Keratinocyte (primary cell): Measurements from ENCODE around the gene TTC31. TPM values are rescaled to one million over a fixed set of nuclear protein-coding genes. Genes with fewer than 3 reads are reported as not detected.
A peak's percentile ranks its signal among the peaks of the same experiment; 100 is the strongest.

Experiments
- DNase-seq: peaks from one replicate; pipeline ENCODE4 v3.0.0-alpha.2; 2011; ENCODE audit warnings: low read depth, missing footprints, low spot score
- FAIRE-seq: peaks from 2 replicates; lab custom pipeline; 2011; peaks lifted over from hg19 to GRCh38; lab: Jason Lieb, UNC
- H2AFZ ChIP-seq: 2 replicates; pipeline ENCODE4 v1.6.0; 2012; ENCODE audit warnings: low read length, control low read depth, inconsistent platforms; ENCODE audit not compliant: control insufficient read depth
- H3K27ac ChIP-seq: 2 replicates; pipeline ENCODE4 v1.5.1; 2011; ENCODE audit warnings: low read length; ENCODE audit not compliant: control insufficient read depth, insufficient read depth
- H3K27me3 ChIP-seq: 3 replicates; pipeline ENCODE4 v1.6.0; 2011; ENCODE audit warnings: low read length; ENCODE audit not compliant: control insufficient read depth, insufficient read depth; ENCODE audit errors: extremely low read depth
- H3K36me3 ChIP-seq, 2 experiments: 2 replicates in 1 of 2; 3 replicates in 1 of 2; pipeline ENCODE4 v1.5.1; 2011; ENCODE audit warnings: low read length in 2 of 2, mild to moderate bottlenecking in 1 of 2; ENCODE audit not compliant: control insufficient read depth in 2 of 2, insufficient read depth in 2 of 2; ENCODE audit errors: extremely low read depth in 1 of 2
- H3K4me1 ChIP-seq: 3 replicates; pipeline ENCODE4 v1.5.1; 2011; ENCODE audit warnings: low read length; ENCODE audit not compliant: control insufficient read depth, insufficient read depth; ENCODE audit errors: extremely low read depth
- H3K4me2 ChIP-seq: 3 replicates; pipeline ENCODE4 v1.6.0; 2011; ENCODE audit warnings: low read depth, low read length; ENCODE audit not compliant: control insufficient read depth, insufficient read depth; ENCODE audit errors: extremely low read depth
- H3K4me3 ChIP-seq, 3 experiments: fragments of 200-600 bp in 1 of 3; sonication (generic) in 1 of 3; 2 replicates in 2 of 3; 3 replicates in 1 of 3; pipeline ENCODE4 v1.5.1; 2011 to 2016; ENCODE audit warnings: low read length in 3 of 3, mild to moderate bottlenecking in 3 of 3, control low read depth in 2 of 3, inconsistent platforms in 1 of 3, low read depth in 1 of 3, mixed read lengths in 1 of 3, mixed run types in 1 of 3, moderate library complexity in 1 of 3; ENCODE audit not compliant: control insufficient read depth in 2 of 3, insufficient read depth in 2 of 3; ENCODE audit errors: extremely low read depth in 1 of 3
- H3K79me2 ChIP-seq: 2 replicates; pipeline ENCODE4 v1.6.0; 2012; ENCODE audit warnings: low read length; ENCODE audit not compliant: control insufficient read depth, insufficient read depth
- H3K9ac ChIP-seq: 3 replicates; pipeline ENCODE4 v1.6.0; 2011; ENCODE audit warnings: low read length; ENCODE audit not compliant: control insufficient read depth, insufficient read depth; ENCODE audit errors: extremely low read depth
- H3K9me1 ChIP-seq: 3 replicates; pipeline ENCODE4 v1.6.0; 2011; ENCODE audit warnings: low read length; ENCODE audit not compliant: control insufficient read depth, insufficient read depth; ENCODE audit errors: extremely low read depth
- H3K9me3 ChIP-seq: 2 replicates; pipeline ENCODE4 v1.5.1; 2012; ENCODE audit warnings: low read depth, low read length; ENCODE audit not compliant: control insufficient read depth
- H4K20me1 ChIP-seq: 3 replicates; pipeline ENCODE4 v1.6.0; 2011; ENCODE audit warnings: low read length; ENCODE audit not compliant: control insufficient read depth, insufficient read depth; ENCODE audit errors: extremely low read depth
- EZH2 ChIP-seq: IDR thresholded peaks from one replicate; pipeline ENCODE4 v1.6.1; 2012; ENCODE audit warnings: inconsistent platforms, mild to moderate bottlenecking, low read length, moderate library complexity
- dilution Hi-C: fragments of 300-500 bp; cut with MboI; formaldehyde crosslinking; loops from one replicate; pipeline ENCODE4 v1.7.0; 2020; ENCODE audit warnings: low sequenced_read_pairs; ENCODE audit not compliant: extremely low pct_ligation_motif_present
- polyA plus RNA-seq, 5 experiments: library from polyadenylated mRNA; depleted of rRNA in 3 of 5; stranded (reverse) in 3 of 5; stranded (forward) in 1 of 5; unstranded in 1 of 5; fragments of >200 nt; gene quantifications; 1 replicate in 1 of 5; 2 replicates in 3 of 5; 3 replicates in 1 of 5; pipeline versions ENCODE4 v1.2.1 to v1.2.3, GENCODE V29; 2011 to 2012; ENCODE audit warnings: missing spikeins in 2 of 5, low read depth in 1 of 5, low replicate concordance in 1 of 5
- TF ChIP-seq, protein P1 (sequence below), 3 experiments: IDR thresholded peaks in 1 of 3; conservative IDR thresholded peaks in 1 of 3; optimal IDR thresholded peaks in 1 of 3; 2 replicates in 2 of 3; 3 replicates in 1 of 3; pipeline versions ENCODE3 to v1.5.1; 2011; ENCODE audit warnings: low read length in 3 of 3, mild to moderate bottlenecking in 3 of 3, moderate library complexity in 2 of 3, control low read depth in 1 of 3, inconsistent platforms in 1 of 3; ENCODE audit not compliant: insufficient read depth in 2 of 3; ENCODE audit errors: extremely low read depth in 1 of 3

The TTC31 gene
- polyA plus RNA-seq, 1 donor (not counting 4 experiments of a cell fraction or from before 2014, with no cell fraction given), result 16.8 TPM

DNA sequence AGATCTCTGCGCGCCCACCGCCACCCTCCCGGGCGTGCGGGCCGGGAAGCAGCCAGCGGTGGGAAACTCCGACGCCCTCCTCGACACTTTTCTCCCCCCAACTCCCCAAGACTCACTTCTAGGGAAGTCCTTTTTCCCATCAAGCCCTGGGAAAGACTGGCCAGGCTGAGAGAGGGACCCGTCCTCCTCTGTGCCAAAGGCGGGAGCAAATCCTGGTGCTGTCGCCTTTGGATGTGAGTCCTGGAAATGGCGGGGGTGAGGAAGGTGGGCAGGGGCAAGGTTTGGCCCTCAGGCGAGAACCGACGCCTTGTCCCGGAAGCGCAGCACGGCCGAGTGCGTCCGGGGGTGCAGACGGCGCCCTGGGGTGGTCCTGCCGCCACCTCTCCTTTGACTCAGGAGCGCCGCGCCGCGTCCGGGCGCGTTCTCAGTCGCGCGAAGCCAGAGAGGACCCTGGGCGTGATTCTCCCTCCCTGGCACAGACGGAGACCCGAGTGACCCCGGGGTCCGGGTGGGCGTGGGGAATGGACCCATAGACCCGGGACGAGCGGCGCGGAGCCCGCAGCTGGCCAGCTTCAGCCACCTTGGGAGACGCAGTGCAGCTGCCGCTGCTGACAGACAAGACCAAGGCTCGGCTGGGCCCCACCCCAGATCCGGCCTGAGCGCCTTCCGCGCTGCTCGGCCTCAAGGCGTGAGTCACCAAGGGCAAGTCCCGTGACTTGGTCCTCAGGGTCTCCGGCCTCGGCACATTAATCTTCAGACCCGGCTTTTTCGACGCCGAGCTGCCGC lies 20.0 kb downstream of the TTC31 start:
- no peak for DNase-seq
- TF ChIP-seq, protein P1, sequence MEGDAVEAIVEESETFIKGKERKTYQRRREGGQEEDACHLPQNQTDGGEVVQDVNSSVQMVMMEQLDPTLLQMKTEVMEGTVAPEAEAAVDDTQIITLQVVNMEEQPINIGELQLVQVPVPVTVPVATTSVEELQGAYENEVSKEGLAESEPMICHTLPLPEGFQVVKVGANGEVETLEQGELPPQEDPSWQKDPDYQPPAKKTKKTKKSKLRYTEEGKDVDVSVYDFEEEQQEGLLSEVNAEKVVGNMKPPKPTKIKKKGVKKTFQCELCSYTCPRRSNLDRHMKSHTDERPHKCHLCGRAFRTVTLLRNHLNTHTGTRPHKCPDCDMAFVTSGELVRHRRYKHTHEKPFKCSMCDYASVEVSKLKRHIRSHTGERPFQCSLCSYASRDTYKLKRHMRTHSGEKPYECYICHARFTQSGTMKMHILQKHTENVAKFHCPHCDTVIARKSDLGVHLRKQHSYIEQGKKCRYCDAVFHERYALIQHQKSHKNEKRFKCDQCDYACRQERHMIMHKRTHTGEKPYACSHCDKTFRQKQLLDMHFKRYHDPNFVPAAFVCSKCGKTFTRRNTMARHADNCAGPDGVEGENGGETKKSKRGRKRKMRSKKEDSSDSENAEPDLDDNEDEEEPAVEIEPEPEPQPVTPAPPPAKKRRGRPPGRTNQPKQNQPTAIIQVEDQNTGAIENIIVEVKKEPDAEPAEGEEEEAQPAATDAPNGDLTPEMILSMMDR (optimal IDR thresholded peaks at IDR 0.05 in 1 of 3, IDR thresholded peaks at IDR 0.05 in 1 of 3, conservative IDR thresholded peaks at IDR 0.05 in 1 of 3; ENCODE audit: extremely low read depth in 1 of 3, insufficient read depth in 2 of 3, low read length in 3 of 3), result peak in 2 of 3 experiments; percentile 30 to 46
- TF ChIP-seq EZH2, result peak; percentile 31
- dilution Hi-C loops, result no loop called here

DNA sequence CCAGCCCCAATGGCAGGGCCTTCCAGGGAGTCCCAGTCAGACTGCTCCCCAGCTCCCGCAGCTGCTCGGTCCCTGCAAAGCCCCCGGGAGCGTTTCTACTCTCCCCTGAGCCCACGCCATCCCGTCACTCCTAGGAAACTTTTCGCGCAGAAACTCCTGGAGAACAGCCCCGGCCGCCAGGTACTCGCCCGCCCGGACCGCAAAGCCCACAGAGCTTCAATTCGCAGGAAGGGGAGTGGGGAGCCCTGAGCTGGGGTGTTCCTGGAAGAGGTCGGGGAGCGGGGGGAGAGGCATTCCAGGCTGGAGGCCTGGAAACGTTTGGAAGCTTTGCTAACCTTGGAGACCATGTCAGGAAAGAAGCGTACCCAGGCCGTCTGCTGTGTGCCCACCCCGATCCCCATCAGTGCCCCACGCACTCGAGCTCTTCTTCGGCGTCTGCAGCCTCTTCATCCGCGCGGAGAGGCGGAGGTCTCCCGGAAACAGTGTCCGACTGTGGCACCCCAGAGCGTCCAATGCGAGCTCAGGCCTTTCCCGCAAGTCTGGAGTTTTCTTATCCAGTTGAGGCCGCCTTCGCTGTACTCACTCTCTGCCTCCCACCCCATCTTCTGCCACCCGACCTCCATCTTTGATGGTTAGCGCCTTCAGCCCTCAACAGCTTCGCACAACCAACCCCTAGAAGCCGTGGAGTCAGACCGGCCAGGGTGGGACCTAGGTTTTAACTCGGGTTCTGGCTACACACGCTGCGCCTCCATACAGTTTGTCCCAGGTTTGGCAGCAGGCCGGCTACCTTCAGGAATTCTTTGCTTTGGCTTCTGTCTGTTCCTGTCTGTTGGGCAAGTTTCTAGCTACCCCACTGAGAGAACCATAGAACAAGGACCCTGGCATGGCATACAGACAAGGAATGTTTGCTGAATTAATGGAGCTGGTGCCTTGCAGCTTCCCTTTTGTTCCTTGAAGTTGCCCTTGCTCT lies 20.9 kb downstream of the TTC31 start:
- Histone ChIP-seq H3K36me3 (peaks cover 9 to 10% of the 10 kb centered on the region in 2 experiments), H3K4me3 (peak overlapping the region in 1 of 3 experiments; percentile 70), H3K4me2 (peak overlapping the region; percentile 94), H4K20me1 (no peaks in the 10 kb centered on the region), H3K27me3 (peaks cover 27% of the 10 kb centered on the region), H3K79me2 (peaks cover 16% of the 10 kb centered on the region), H3K4me1 (peaks cover 37% of the 10 kb centered on the region), H3K9ac (peak overlapping the region; percentile 64), H3K27ac (peak overlapping the region; percentile 30), H2AFZ (peak overlapping the region; percentile 84), H3K9me1 (no peaks in the 10 kb centered on the region), H3K9me3 (no peaks in the 10 kb centered on the region)
- DNase-seq (no peak), FAIRE-seq (no peak)
- no peak for TF ChIP-seq EZH2
- TF ChIP-seq, protein P1 (optimal IDR thresholded peaks at IDR 0.05 in 1 of 3, IDR thresholded peaks at IDR 0.05 in 1 of 3, conservative IDR thresholded peaks at IDR 0.05 in 1 of 3; ENCODE audit: extremely low read depth in 1 of 3, insufficient read depth in 2 of 3, low read length in 3 of 3), result no peak
- dilution Hi-C loops, result no loop called here

More for the DNA sequence above, 20.0 kb downstream of the TTC31 start:
- H3K36me3 ChIP-seq, result peaks cover 9 to 10% of the 10 kb centered on the region in 2 experiments
- H3K9me1 ChIP-seq, result no peaks in the 10 kb centered on the region
- H3K4me3 ChIP-seq, result peak overlapping the region; percentile 47 to 70 (median 63)
- peak overlapping the region; percentile 64 for H3K9ac ChIP-seq
- peak overlapping the region; percentile 94 for H3K4me2 ChIP-seq
- peaks cover 40% of the 10 kb centered on the region for H3K4me1 ChIP-seq
- H2AFZ ChIP-seq, result peak overlapping the region; percentile 84
- peaks cover 16% of the 10 kb centered on the region for H3K79me2 ChIP-seq
- H3K27me3 ChIP-seq, result peaks cover 36% of the 10 kb centered on the region
- no peaks in the 10 kb centered on the region for H3K9me3 ChIP-seq
- peak overlapping the region; percentile 30 for H3K27ac ChIP-seq
- H4K20me1 ChIP-seq, result no peaks in the 10 kb centered on the region
- no peak for FAIRE-seq
